Measurements from ENCODE around the gene PIEZO1. TPM values are rescaled to one million over a fixed set of nuclear protein-coding genes. Genes with fewer than 3 reads are reported as not detected.

PIEZO1 gene
- total and polyA plus RNA-seq, 7 donors = 18.0 to 242 (median 126) TPM

DNA sequence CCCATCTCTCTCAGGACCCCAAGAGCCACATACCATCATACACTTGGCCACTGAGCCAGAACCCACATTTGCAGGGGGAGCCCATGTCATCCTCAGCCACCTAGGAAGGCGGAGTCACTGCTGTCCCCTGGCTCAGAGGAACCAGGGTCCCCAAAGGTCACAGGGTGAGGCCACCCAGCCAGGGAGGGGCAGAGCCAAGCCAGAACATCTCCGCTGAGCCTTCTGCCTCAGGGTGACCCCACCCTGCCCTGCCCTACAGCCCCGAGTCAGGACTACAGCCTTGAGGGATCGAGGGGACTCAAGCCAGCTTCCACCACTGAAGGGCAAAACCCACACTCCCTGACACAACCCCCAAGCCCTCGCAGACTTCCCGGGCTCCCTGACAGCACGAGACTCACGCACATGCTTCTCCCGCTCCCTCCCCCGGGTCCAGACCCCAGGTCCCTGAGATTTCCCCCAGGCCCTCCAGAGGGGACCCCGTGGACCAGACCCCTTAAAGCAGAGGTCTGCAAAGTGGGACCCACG, 17.4 kb downstream of the PIEZO1 start:
- WGBS, 2 donors = 77 to 79% methylated on average over 12 of the region's 12 CpGs
- intact Hi-C loops (cut with DNase I) = no loop called here
- Histone ChIP-seq H3K27ac (peak overlapping the region; percentile 89 to 100 (median 96)), H3K9me3 (no peaks in the 10 kb centered on the region), H3K4me3 (peak overlapping the region in 2 of 4 donors; percentile 4 to 38), H3K4me1 (peaks cover 0 to 98% (median 95%) of the 10 kb centered on the region in 4 donors), H3K36me3 (no peaks in the 10 kb centered on the region), H3K27me3 (no peaks in the 10 kb centered on the region)
- DNase-seq = no peak
- TF ChIP-seq POLR2AphosphoS5 (IDR thresholded peaks at IDR 0.05) = no peak
- TF ChIP-seq EP300 (IDR thresholded peaks at IDR 0.05) = no peak
- no peak for TF ChIP-seq POLR2A (IDR thresholded peaks at IDR 0.05)
- no peak for TF ChIP-seq CTCF (IDR thresholded peaks at IDR 0.05)

DNA sequence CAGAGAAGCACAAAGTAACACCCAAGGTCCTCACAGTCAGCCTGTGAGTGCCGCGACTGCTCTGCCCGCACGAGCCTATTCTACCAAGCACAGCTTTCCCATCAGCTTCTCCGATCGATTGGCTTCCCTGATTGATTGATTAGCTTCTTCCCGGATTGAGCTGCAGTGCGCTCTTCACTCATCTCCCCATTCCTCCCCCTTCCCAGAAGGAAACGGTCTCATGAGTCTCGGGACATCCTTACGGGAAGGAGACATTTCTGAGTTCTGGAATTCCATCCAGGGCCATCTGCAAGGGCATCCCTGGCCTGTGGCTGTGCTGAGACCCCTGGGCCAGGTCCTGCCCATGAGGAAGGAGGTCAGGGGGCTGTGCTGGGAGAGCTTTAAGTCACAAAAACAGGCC, 18.0 kb downstream of the PIEZO1 start:
- Histone ChIP-seq H3K4me1 (peaks cover 0 to 98% (median 95%) of the 10 kb centered on the region in 4 donors), H3K27ac (peak overlapping the region; percentile 89 to 100 (median 96)), H3K36me3 (no peaks in the 10 kb centered on the region), H3K4me3 (no peak overlapping the region), H3K27me3 (no peaks in the 10 kb centered on the region), H3K9me3 (no peaks in the 10 kb centered on the region)
- intact Hi-C loops (cut with DNase I) = no loop called here
- peak in 1 of 4 donors; percentile 52 for TF ChIP-seq POLR2AphosphoS5 (IDR thresholded peaks at IDR 0.05)
- no peak for TF ChIP-seq CTCF (IDR thresholded peaks at IDR 0.05)
- no peak for TF ChIP-seq POLR2A (IDR thresholded peaks at IDR 0.05)
- TF ChIP-seq EP300 (IDR thresholded peaks at IDR 0.05) = peak in 1 of 4 donors; percentile 61
- DNase-seq = no peak
- WGBS, 2 donors = 85 to 92% methylated on average over 11 of the region's 11 CpGs

DNA sequence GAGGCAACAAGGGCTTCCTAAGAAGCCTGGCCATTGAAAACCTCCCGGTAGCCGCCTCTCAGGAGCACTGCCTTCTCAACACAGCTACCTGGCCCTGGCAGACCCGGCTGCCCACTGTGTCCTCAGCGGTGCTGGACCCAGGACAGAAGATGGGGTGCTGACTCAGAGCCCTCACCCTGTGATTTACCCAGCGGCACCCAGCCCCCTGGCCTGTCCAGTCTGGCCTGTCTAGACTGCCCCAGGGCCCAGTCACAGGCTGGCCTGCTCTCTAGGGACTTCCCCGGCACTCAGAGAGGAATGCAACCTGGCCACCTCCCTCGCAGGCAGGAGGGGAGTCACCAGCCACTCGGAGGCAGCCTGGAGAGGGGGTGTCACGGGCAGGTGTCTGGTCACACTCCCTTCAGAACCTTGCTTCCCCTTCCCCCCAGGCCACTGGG, 20.1 kb downstream of the PIEZO1 start:
- DNase-seq = no peak
- TF ChIP-seq CTCF (IDR thresholded peaks at IDR 0.05) (no peak), POLR2A (IDR thresholded peaks at IDR 0.05) (no peak), EP300 (IDR thresholded peaks at IDR 0.05) (no peak), POLR2AphosphoS5 (IDR thresholded peaks at IDR 0.05) (no peak)
- Histone ChIP-seq H3K9me3 (no peaks in the 10 kb centered on the region), H3K27ac (peak overlapping the region in 3 of 4 donors; percentile 96 to 100 (median 97)), H3K4me3 (no peak overlapping the region), H3K27me3 (no peaks in the 10 kb centered on the region), H3K36me3 (no peaks in the 10 kb centered on the region), H3K4me1 (peaks cover 0 to 98% (median 95%) of the 10 kb centered on the region in 4 donors)
- intact Hi-C loops (cut with DNase I) = no loop called here
- 84 to 91% methylated on average over 9 of the region's 9 CpGs for WGBS, 2 donors

DNA sequence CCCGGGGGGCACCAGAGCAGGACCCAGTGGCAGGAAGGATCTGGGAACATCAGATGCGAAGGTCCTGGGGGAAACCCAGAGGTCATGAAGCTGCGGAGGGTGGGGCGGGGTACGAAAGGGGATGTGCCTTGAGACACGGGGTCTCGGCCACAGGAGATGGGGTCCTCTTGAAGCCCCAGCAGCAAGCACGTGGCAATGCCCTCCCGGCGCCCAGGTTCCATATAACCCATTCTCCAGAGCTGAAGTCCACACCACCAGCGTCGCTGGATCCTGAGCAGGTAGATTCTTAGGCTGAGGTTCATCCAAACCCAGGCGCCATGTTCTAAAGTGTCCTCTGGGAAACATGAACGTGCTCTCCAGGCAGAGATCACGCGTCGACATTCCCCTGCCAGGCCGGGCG, 20.9 kb downstream of the PIEZO1 start:
- Histone ChIP-seq H3K27ac (peak overlapping the region; percentile 91 to 100 (median 96)), H3K27me3 (no peaks in the 10 kb centered on the region), H3K36me3 (no peaks in the 10 kb centered on the region), H3K9me3 (no peaks in the 10 kb centered on the region), H3K4me3 (no peak overlapping the region), H3K4me1 (peaks cover 0 to 97% (median 93%) of the 10 kb centered on the region in 4 donors)
- intact Hi-C loops (cut with DNase I) = no loop called here
- 95% methylated on average over 19 of the region's 19 CpGs for WGBS, 2 donors
- no peak for DNase-seq
- TF ChIP-seq EP300 (IDR thresholded peaks at IDR 0.05) (no peak), POLR2AphosphoS5 (IDR thresholded peaks at IDR 0.05) (no peak), CTCF (IDR thresholded peaks at IDR 0.05) (no peak), POLR2A (IDR thresholded peaks at IDR 0.05) (no peak)
